ENCODE measurements around the gene TMEM175.

DNA sequence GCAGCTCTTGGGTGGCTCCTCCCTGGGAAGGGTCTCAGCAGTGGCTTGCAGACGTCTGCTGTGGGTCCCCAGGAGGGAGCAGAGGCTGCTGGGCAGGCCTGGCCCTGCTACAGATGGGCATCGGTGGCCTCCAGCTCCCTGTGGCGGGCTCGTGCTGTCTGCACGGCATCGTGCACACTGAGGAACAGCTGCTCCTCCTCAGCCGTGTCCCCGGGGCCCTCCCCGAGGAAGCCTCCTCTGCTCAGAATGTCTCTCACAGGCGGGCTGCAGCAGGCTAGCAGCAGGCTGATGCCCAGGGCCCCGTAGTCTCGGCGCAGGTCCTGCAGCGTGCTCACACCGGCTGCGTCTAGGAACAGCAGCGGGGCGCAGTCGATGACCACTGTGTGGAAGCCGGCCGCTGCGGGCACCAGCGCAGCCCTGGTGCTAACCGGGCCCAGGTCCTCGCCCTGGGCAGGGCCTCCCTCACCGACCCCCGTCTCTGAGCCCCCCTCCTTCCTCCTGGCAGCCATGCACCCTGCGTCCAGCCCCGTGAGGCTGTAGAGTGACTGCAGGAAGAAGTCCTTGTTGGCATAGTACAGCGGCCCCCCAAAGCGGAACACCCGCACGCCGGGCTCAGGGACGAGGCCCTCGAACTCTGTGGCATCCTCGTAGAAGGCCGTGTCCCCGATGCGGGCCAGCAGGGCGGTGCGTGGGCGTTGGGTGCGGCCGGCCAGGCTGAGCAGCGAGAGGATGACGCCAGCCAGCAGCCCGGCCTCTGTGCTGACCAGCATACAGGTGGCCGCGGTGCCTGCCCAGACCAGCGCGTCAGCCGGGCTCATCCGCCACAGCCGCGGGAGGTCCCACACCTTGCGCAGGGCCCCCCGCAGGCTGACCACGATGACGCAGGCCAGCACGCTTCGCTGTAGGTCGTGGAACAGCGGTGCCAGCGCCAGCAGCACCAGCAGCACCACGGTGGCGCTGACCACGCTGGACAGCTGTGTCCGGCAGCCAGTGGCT lies 56.8 kb downstream of the TMEM175 start:
- TF ChIP-seq, protein P1, sequence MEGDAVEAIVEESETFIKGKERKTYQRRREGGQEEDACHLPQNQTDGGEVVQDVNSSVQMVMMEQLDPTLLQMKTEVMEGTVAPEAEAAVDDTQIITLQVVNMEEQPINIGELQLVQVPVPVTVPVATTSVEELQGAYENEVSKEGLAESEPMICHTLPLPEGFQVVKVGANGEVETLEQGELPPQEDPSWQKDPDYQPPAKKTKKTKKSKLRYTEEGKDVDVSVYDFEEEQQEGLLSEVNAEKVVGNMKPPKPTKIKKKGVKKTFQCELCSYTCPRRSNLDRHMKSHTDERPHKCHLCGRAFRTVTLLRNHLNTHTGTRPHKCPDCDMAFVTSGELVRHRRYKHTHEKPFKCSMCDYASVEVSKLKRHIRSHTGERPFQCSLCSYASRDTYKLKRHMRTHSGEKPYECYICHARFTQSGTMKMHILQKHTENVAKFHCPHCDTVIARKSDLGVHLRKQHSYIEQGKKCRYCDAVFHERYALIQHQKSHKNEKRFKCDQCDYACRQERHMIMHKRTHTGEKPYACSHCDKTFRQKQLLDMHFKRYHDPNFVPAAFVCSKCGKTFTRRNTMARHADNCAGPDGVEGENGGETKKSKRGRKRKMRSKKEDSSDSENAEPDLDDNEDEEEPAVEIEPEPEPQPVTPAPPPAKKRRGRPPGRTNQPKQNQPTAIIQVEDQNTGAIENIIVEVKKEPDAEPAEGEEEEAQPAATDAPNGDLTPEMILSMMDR (conservative IDR thresholded peaks at IDR 0.05; ENCODE audit: low read length) = no peak
- TF ChIP-seq EZH2phosphoT487 (IDR thresholded peaks at IDR 0.05; ENCODE audit: borderline replicate concordance, low read depth, low read length) = no peak

Measured in OCI-LY7 (cell line).